Omental fat pad (tissue), 4 donors: Measurements from ENCODE around the gene DCLK1. TPM values are rescaled to one million over a fixed set of nuclear protein-coding genes. Genes with fewer than 3 reads are reported as not detected.

Experiments
- ATAC-seq: fragments of 150-250 bp; one replicate; pipeline ENCODE4 v1.9.1; 2016; ENCODE audit warnings: mild to moderate bottlenecking, moderate library complexity; ENCODE audit not compliant: low FRiP score
- DNase-seq: peaks from one replicate; pipeline ENCODE4 v3.0.0-alpha.2; 2019; ENCODE audit warnings: low spot score
- CTCF ChIP-seq, 3 donors: fragments of 450-650 bp; IDR thresholded peaks; one replicate each; pipeline ENCODE4 v1.5.1; 2016 to 2017; ENCODE audit warnings: antibody characterized with exemption in 3 of 3, mild to moderate bottlenecking in 3 of 3, moderate library complexity in 2 of 3
- total RNA-seq, 4 donors: library from RNA; depleted of rRNA; stranded (reverse); fragments of >200 nt; gene quantifications; one replicate each; pipeline ENCODE4 v1.1.0, GENCODE V29; 2016

The DCLK1 gene
- total RNA-seq, 4 donors from 2014 or later: 13.9 to 206 (median 30.5) TPM

GRCh38 chr13:35881360-35881759, 249.8 kb downstream of the DCLK1 start:
- DNase-seq: no peak
- no peak for ATAC-seq
- no peak for TF ChIP-seq CTCF (IDR thresholded peaks at IDR 0.05)

DNA sequence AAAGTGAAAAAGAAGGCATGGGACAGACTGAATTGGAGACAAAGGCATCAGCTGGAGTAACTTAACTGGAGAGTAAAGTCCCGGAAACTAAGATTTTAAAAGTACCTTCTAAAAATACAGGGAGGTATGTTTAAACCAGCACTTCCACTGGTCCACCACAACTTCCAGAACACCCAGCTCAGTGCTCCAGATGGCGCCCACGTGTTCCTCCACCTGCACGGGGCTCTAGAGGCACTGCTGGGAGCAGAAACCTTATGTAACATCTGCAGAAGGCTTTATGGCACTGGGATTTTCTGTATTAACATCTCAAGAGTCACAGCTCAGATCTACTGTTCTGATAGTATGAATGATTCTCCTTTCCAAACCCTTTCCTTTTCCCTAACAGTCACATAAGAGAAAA, 252.1 kb downstream of the DCLK1 start:
- no peak for DNase-seq
- no peak for ATAC-seq
- no peak for TF ChIP-seq CTCF (IDR thresholded peaks at IDR 0.05)

DNA sequence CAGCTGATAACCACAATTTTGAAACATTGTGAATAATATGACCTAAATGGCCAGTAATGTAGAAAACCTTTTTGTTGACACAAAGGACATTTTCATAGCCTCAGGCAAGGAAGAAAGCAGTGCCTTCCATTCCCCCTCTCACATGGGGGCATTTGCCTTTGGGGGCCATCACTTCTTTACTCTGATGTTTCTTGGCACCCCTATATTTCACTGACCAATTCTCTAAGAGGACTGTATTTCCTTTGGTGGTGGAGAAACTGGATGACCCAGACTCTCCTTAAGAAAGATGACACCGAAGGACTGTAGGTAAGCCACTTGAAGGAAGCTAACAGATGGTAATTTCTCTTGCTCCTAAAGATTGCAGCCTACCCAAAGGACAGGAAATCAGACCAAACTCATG, 254.6 kb downstream of the DCLK1 start:
- no peak for TF ChIP-seq CTCF (IDR thresholded peaks at IDR 0.05)
- DNase-seq (no peak), ATAC-seq (no peak)

DNA sequence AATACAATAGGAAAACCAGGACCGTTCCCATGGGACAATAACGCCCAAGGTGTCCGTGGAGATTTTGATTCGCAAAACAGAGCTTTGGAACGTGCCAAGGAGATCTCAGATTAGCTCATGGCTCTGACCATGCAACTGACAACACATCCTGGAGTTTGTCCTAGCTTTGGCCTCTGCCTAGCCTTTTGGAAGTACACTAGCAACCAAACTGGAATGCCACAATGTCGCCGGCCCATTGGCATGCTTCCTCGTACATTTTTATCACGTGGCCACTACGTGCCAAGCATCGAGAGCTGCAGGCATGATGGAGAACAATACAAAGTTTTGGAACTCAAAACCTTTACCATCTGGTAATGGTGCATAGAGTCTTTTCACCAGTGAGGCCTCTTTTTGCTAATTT, 256.5 kb downstream of the DCLK1 start:
- ATAC-seq (no peak), DNase-seq (no peak)
- no peak for TF ChIP-seq CTCF (IDR thresholded peaks at IDR 0.05)

DNA sequence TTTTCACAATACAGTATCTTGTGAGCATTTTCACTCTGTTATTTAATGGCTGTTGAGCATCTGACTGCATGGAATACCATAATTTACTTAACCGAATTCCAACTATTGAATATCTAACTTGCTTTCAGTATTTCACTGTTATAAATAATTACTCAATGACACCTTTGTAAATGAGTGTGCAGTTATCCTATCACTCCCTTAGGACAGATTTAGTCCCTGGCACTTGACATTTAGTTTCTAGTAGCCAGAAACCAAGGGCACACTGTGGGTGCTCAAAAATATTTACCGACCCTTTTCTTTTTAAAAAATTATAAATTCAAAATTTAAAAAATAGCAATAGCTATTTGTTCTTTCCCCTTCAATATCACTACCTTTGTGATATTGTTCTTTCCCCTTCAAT, 258.8 kb downstream of the DCLK1 start:
- no peak for DNase-seq
- no peak for TF ChIP-seq CTCF (IDR thresholded peaks at IDR 0.05)
- ATAC-seq: no peak

GRCh38 chr13:35871561-35871960, 259.6 kb downstream of the DCLK1 start:
- DNase-seq: no peak
- TF ChIP-seq CTCF (IDR thresholded peaks at IDR 0.05): no peak
- ATAC-seq: no peak

GRCh38 chr13:35866801-35867200, 264.4 kb downstream of the DCLK1 start:
- ATAC-seq: no peak
- DNase-seq: no peak
- no peak for TF ChIP-seq CTCF (IDR thresholded peaks at IDR 0.05)
